ENCODE measurements around the gene COX7A2. TPM values are rescaled to one million over a fixed set of nuclear protein-coding genes. Genes with fewer than 3 reads are reported as not detected.

COX7A2 gene
- total and polyA plus RNA-seq, 10 of the 15 experiments (the other 5 are each of a cell fraction or from before 2014, with no cell fraction given), result 199 to 1,834 (median 576) TPM

GRCh38 chr6:75233092-75233615 lies 10.4 kb downstream of the COX7A2 start:
- H2AFZ ChIP-seq (ENCODE audit: control insufficient read depth, low read depth, low read length), result no peak overlapping the region
- H3K9me3 ChIP-seq (replicated peaks; ENCODE audit: control insufficient read depth, insufficient read depth, low read length), result no peaks in the 10 kb centered on the region
- ChIA-PET SMC1A (ENCODE audit: uncharacterized antibody, unreplicated experiment) (interaction anchor here (1.6 kb wide), 1 partner anchor 10 kb away, joined by 3 read pairs; the partner anchor contains the start of gene COX7A2), POLR2A (no interaction called here), RAD21 (ENCODE audit: unreplicated experiment) (no interaction called here), CTCF (interaction anchor here (1.6 to 2.1 kb wide), 3 partner anchors 10 to 34 kb away, joined by 4 to 5 read pairs (median 4); no protein-coding TSS in a partner anchor)
- H3K27ac ChIP-seq (ENCODE audit: control insufficient read depth, insufficient read depth), result no peak overlapping the region
- no peaks in the 10 kb centered on the region for H3K27me3 ChIP-seq (replicated peaks in 1 of 2; ENCODE audit: control insufficient read depth in 2 of 2, insufficient read depth in 2 of 2, low read length in 1 of 2)
- BruUV-seq (replicated peaks), result no TSS peak
- in situ Hi-C loops (cut with MboI) (loop anchor here (25.0 kb wide), 1 partner anchor 1796 kb away; no protein-coding TSS in a partner anchor), intact Hi-C loops (cut with micrococcal nuclease; ENCODE audit: unreplicated experiment) (no loop called here)
- WGBS (ENCODE audit: insufficient coverage, insufficient replicate concordance, low lambda C conversion rate, missing lambda C conversion rate), result 93% methylated on average over 4 of the region's 4 CpGs
- TF ChIP-seq RAD21 (IDR thresholded peaks at IDR 0.05; ENCODE audit: insufficient read depth, low read depth, low read length) (no peak), SUPT20H (IDR thresholded peaks at IDR 0.05; ENCODE audit: borderline replicate concordance, control insufficient read depth, low read depth, low read length) (no peak), RAD51 (IDR thresholded peaks at IDR 0.05) (no peak), CEBPZ (IDR thresholded peaks at IDR 0.05; ENCODE audit: low read depth, low read length) (no peak), SMC3 (IDR thresholded peaks at IDR 0.05; ENCODE audit: borderline replicate concordance, low read length) (no peak), RFX5 (IDR thresholded peaks at IDR 0.05; ENCODE audit: low read depth, low read length) (no peak), PRDM15 (CRISPR knock-in tag; IDR thresholded peaks at IDR 0.05) (no peak), MLLT1 (IDR thresholded peaks at IDR 0.05) (no peak), USF2 (IDR thresholded peaks at IDR 0.05; ENCODE audit: borderline replicate concordance, low read depth, low read length) (no peak), JUND (IDR thresholded peaks at IDR 0.05; ENCODE audit: low read depth, low read length) (no peak), NFYA (IDR thresholded peaks at IDR 0.05; ENCODE audit: borderline replicate concordance, low read depth, low read length) (no peak), SRF (IDR thresholded peaks at IDR 0.05; ENCODE audit: low read depth in 2 of 2, low read length in 2 of 2) (no peak)
- H3K9ac ChIP-seq (ENCODE audit: control insufficient read depth, insufficient read depth, low read length), result no peak overlapping the region
- no peak for ATAC-seq
- H3K36me3 ChIP-seq (ENCODE audit: control insufficient read depth in 2 of 2, insufficient read depth in 2 of 2, low read length in 1 of 2), result peaks cover 0 to 8% of the 10 kb centered on the region in 2 experiments; a peak in 2 of 4 replicates
- H3K4me2 ChIP-seq (ENCODE audit: control insufficient read depth, insufficient read depth), result no peak overlapping the region
- no peaks in the 10 kb centered on the region for H4K20me1 ChIP-seq (ENCODE audit: control insufficient read depth, insufficient read depth)
- no peak for FAIRE-seq
- no peak overlapping the region for H3K4me3 ChIP-seq
- H3K79me2 ChIP-seq (ENCODE audit: control insufficient read depth, insufficient read depth, low read length), result no peaks in the 10 kb centered on the region
- no peaks in the 10 kb centered on the region for H3K4me1 ChIP-seq (ENCODE audit: control insufficient read depth, insufficient read depth, low read length)
- DNase-seq (ENCODE audit: low read depth, low spot score), result no peak

Data from GM12878 (cell line).